Activated CD8-positive, alpha-beta T cell treated with anti-CD3 and anti-CD28 coated beads for 36 hours (primary cell): ENCODE data around the gene FBRSL1. TPM values are rescaled to one million over a fixed set of nuclear protein-coding genes. Genes with fewer than 3 reads are reported as not detected.

Experiments
- ATAC-seq: fragments of 200-7000 bp; cut with Tn5 transposase; one replicate; pipeline ENCODE4 v1.10.0; 2021; ENCODE audit warnings: mild to moderate bottlenecking, moderate library complexity
- CTCF ChIA-PET: fragments of 350-600 bp; sonication (Branson Sonifier 250); formaldehyde crosslinking; loops from one replicate; lab custom pipeline; 2021; ENCODE audit warnings: antibody characterized with exemption; lab: Charles Lee
- POLR2A ChIA-PET: fragments of 350-600 bp; sonication (Branson Sonifier 250); formaldehyde crosslinking; loops from one replicate; lab custom pipeline; 2021; ENCODE audit warnings: antibody characterized with exemption; lab: Charles Lee
- DNase-seq: peaks from one replicate; pipeline ENCODE4 v3.0.0-alpha.2; 2020
- H3K27ac Mint-ChIP-seq: one replicate; pipeline ENCODE4 v1.8.0; 2021; ENCODE audit warnings: mild to moderate bottlenecking, mixed read lengths
- H3K27me3 Mint-ChIP-seq: one replicate; pipeline ENCODE4 v1.8.0; 2021; ENCODE audit warnings: mixed read lengths
- H3K36me3 Mint-ChIP-seq: one replicate; pipeline ENCODE4 v1.8.0; 2021; ENCODE audit warnings: low read depth, mixed read lengths
- H3K4me1 Mint-ChIP-seq: one replicate; pipeline ENCODE4 v1.8.0; 2021; ENCODE audit warnings: low read depth, mixed read lengths
- H3K4me3 Mint-ChIP-seq: one replicate; pipeline ENCODE4 v1.8.0; 2021; ENCODE audit warnings: mild to moderate bottlenecking, moderate library complexity, mixed read lengths
- H3K9me3 Mint-ChIP-seq: one replicate; pipeline ENCODE4 v1.8.0; 2021; ENCODE audit warnings: mixed read lengths
- CTCF ChIP-seq: fragments of 200-600 bp; IDR thresholded peaks from one replicate; pipeline ENCODE4 v1.8.0; 2022; ENCODE audit warnings: antibody characterized with exemption, mild to moderate bottlenecking
- intact Hi-C: fragments of 100-400 bp; cut with micrococcal nuclease; formaldehyde crosslinking; loops from one replicate; pipeline ENCODE4 v1.10.0; 2022
- total RNA-seq, 2 experiments: library from RNA; stranded (reverse); gene quantifications; one replicate each; pipeline ENCODE4 v1.2.3, GENCODE V29; 2021

The FBRSL1 gene
- total RNA-seq, 2 experiments from 2014 or later = 41.4 to 48.1 TPM

GRCh38 chr12:132559652-132560363 is 69.9 kb downstream of the FBRSL1 start:
- CTCF ChIA-PET = interaction anchor here (2.4 kb wide), 1 partner anchor 145 kb away, joined by 8 read pairs; no protein-coding TSS in a partner anchor
- no peaks in the 10 kb centered on the region for H3K9me3 Mint-ChIP-seq
- peak; percentile 41 for DNase-seq
- intact Hi-C loops = loop anchor here (10.0 kb wide), 1 partner anchor 145 kb away; no protein-coding TSS in a partner anchor
- peak overlapping the region; percentile 76 for H3K4me3 Mint-ChIP-seq
- no peak overlapping the region for H3K27ac Mint-ChIP-seq
- POLR2A ChIA-PET = no interaction called here
- ATAC-seq = peak; percentile 50
- peaks cover 3% of the 10 kb centered on the region for H3K36me3 Mint-ChIP-seq
- peaks cover 21% of the 10 kb centered on the region for H3K4me1 Mint-ChIP-seq
- H3K27me3 Mint-ChIP-seq = peaks cover 14% of the 10 kb centered on the region
- no peak for TF ChIP-seq CTCF

- CTCF ChIA-PET = interaction anchor here (0.7 to 1.6 kb wide), 7 partner anchors 9 to 276 kb away, joined by 3 to 15 read pairs (median 5); no protein-coding TSS in a partner anchor
- H3K36me3 Mint-ChIP-seq = peaks cover 3% of the 10 kb centered on the region
- peaks cover 14% of the 10 kb centered on the region for H3K27me3 Mint-ChIP-seq
- H3K4me1 Mint-ChIP-seq = peaks cover 21% of the 10 kb centered on the region
- intact Hi-C loops = no loop called here
- peak; percentile 42 for DNase-seq
- peak; percentile 14 for ATAC-seq
- H3K4me3 Mint-ChIP-seq = peak overlapping the region; percentile 76
- no peak overlapping the region for H3K27ac Mint-ChIP-seq
- TF ChIP-seq CTCF = no peak
- POLR2A ChIA-PET = no interaction called here
- no peaks in the 10 kb centered on the region for H3K9me3 Mint-ChIP-seq
These were observed 70.3 kb downstream of the FBRSL1 start for GRCh38 chr12:132560364-132560613.

- POLR2A ChIA-PET = interaction anchor here (0.5 to 1.2 kb wide), 4 partner anchors 26 to 131 kb away, joined by 3 read pairs; no protein-coding TSS in a partner anchor
- peak; percentile 94 for TF ChIP-seq CTCF
- Mint-ChIP-seq H3K4me3 (peak overlapping the region; percentile 76), H3K27ac (no peak overlapping the region), H3K4me1 (peaks cover 21% of the 10 kb centered on the region), H3K36me3 (peaks cover 1% of the 10 kb centered on the region), H3K9me3 (no peaks in the 10 kb centered on the region), H3K27me3 (peaks cover 14% of the 10 kb centered on the region)
- peak; percentile 72 for ATAC-seq
- intact Hi-C loops = no loop called here
- peak; percentile 86 for DNase-seq
- CTCF ChIA-PET = interaction anchor here (0.6 to 1.6 kb wide), 18 partner anchors 9 to 277 kb away, joined by 3 to 15 read pairs (median 4); no protein-coding TSS in a partner anchor
These were observed 70.9 kb downstream of the FBRSL1 start for GRCh38 chr12:132560614-132561426.

Other genes with a start within 250 kb of the FBRSL1 start
- gene GALNT9, start 160.6 kb upstream of the FBRSL1 start, total RNA-seq = not detected
- not detected for gene LRCOL1, start 120.4 kb downstream of the FBRSL1 start, total RNA-seq
- not detected for gene P2RX2, start 128.6 kb downstream of the FBRSL1 start, total RNA-seq
- gene POLE, start 197.2 kb downstream of the FBRSL1 start, total RNA-seq = 100 to 1,000 TPM; 115 to 121 TPM
- gene PXMP2, start 197.4 kb downstream of the FBRSL1 start, total RNA-seq = 10 to 100 TPM; 14.3 TPM
- 10 to 100 TPM; 69.6 to 73.2 TPM for gene PGAM5, start 220.7 kb downstream of the FBRSL1 start, total RNA-seq